GM11168 (cell line): ENCODE measurements around the gene C18orf63.

ENCODE experiments used
- in situ Hi-C: fragments of 300-500 bp; cut with MboI; formaldehyde crosslinking; loops from one replicate; pipeline ENCODE4 v1.12.0; 2022; ENCODE audit warnings: low sequenced_read_pairs; ENCODE audit not compliant: unreplicated experiment

C18orf63 gene

GRCh38 chr18:74397572-74397971 is 81.9 kb downstream of the C18orf63 start:
- in situ Hi-C loops = no loop called here

- in situ Hi-C loops = no loop called here
These were observed 83.7 kb downstream of the C18orf63 start for GRCh38 chr18:74399091-74399887.

GRCh38 chr18:74400813-74401212 is 85.2 kb downstream of the C18orf63 start:
- in situ Hi-C loops = no loop called here

- in situ Hi-C loops = no loop called here
These were observed 87.3 kb downstream of the C18orf63 start for GRCh38 chr18:74402806-74403433.

- in situ Hi-C loops = no loop called here
These were observed 92.2 kb downstream of the C18orf63 start for GRCh38 chr18:74407888-74408287.
